GM18517 (cell line): ENCODE data around the gene OBSCN.
"Not testable (repeated sequence)": the region's sequence is repeated elsewhere in the genome, so short reads cannot be mapped to it uniquely, and the experiment has no call there.

ENCODE experiments used
- ATAC-seq: cut with Tn5 transposase; IDR thresholded peaks from one replicate; pipeline ENCODE4 v1.9.1; 2021; ENCODE audit warnings: mild to moderate bottlenecking, moderate library complexity; ENCODE audit not compliant: unreplicated experiment

Gene OBSCN

DNA sequence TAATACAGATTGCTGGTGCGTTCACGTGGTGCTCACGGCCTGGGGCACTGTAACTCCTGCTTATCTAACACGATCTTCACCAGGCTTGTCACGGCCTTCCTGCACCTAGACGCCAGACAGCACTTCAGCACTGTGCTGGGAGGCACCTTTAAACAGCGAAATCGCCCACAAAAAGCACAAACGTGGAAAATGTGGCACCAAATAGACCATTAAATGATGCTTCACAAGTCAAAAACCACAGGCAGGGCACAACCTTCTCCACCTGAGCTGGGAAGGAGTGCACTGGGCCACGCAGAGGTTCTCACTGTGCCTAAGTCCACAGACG, 22.2 kb upstream of the OBSCN start:
- no peak for ATAC-seq

- ATAC-seq = not testable (repeated sequence)
These were observed 19.6 kb upstream of the OBSCN start for GRCh38 chr1:228188249-228188648.

DNA sequence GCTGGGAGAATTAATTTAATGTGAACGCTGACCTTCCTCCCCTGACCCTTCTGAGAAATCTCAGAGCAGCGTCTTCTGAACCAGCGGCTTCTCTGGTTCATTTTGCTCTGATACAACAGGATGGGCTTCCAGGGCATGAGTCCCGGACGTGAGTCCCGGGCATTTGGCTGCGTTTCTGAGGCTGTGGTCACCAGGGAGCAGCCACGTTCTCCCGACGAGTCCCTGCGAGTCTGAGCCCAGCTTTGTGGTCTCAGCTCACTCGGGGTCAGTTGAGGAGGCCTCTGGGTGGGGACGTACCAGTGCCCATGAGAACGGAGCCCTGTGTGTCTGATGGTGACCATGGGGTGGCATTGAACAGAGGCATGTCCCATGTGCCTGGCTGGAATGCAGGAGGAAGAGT, 17.7 kb upstream of the OBSCN start:
- ATAC-seq = no peak

DNA sequence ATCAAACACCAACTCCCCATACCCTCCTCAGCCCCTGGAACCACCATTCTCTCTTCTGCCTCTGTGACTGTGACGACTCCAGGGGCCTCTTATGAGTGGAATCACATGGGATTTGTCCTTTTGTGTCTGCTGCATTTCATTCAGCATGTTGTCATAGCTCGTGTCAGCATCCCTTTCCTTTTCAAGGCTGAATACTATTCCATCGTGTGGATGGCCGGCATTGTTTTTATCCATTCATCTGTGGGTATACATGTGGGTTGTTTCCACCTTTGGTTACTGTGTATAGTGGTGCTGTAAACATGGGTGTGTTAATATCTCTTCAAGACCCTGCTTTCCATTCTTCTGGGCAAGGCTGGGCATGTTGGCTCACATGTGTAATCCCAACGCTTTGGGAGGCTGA, 17.1 kb upstream of the OBSCN start:
- ATAC-seq = no peak

- ATAC-seq = no peak
These were observed 13.4 kb upstream of the OBSCN start for GRCh38 chr1:228194436-228194835.

GRCh38 chr1:228194921-228195812, 12.7 kb upstream of the OBSCN start:
- ATAC-seq = no peak

DNA sequence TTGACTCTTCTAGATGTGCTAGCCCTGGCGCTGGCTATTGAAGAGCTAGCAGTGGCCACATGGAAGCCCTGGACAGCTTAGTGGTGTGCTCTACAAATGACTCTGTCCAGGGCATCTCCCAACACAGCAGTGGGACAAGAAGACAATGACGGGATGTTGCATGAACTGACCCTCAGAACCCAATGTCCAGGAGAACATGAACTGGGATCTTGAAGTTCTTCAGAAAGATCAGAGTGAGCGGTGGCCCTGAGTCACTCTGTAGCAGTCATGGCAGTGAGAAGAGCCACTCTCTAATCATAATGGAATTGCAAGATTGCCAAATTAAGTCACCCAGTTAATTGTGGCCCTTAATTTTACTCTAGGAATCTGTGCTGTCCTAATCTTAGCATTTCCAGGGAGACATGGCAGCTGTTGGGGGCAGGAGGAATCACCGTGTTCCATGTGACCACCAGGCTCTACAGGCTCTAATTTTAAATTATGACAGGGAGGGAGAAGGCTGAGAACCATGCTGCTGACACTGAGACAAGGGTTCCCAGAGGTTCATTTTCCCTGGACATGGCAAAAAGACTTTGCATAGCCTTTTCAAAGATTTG, 10.2 kb upstream of the OBSCN start:
- no peak for ATAC-seq

DNA sequence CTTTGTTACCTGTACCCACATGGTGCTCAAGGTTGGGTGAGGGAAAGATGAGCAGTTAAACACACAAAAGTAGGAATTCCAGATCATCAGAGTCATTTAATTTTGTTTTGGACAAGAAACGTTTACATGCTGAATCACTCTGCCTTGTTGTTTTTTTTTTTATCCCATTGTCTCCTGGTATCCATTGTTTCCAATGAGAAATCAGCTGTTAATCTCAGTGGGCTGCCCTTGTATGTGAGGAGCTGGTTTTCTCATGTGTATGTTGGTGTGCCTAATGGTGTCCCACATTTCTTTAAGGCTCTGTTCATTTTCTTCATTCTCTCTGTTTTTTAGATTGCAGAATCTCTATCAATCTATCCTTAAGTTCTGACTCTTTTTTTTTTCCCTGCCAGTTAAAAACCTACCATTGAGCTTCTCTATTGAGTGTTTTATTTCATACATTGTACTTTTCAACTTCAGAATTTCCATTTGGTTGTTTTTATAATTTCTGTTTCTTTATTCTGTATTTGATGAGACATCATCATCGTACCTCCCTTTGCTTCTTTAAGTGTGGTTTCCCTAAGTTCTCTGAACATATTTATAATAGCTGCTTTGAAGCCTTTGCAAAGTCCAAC, 8.8 kb upstream of the OBSCN start:
- ATAC-seq = no peak

- no peak for ATAC-seq
These were observed 2.9 kb upstream of the OBSCN start for GRCh38 chr1:228204958-228205357.

DNA sequence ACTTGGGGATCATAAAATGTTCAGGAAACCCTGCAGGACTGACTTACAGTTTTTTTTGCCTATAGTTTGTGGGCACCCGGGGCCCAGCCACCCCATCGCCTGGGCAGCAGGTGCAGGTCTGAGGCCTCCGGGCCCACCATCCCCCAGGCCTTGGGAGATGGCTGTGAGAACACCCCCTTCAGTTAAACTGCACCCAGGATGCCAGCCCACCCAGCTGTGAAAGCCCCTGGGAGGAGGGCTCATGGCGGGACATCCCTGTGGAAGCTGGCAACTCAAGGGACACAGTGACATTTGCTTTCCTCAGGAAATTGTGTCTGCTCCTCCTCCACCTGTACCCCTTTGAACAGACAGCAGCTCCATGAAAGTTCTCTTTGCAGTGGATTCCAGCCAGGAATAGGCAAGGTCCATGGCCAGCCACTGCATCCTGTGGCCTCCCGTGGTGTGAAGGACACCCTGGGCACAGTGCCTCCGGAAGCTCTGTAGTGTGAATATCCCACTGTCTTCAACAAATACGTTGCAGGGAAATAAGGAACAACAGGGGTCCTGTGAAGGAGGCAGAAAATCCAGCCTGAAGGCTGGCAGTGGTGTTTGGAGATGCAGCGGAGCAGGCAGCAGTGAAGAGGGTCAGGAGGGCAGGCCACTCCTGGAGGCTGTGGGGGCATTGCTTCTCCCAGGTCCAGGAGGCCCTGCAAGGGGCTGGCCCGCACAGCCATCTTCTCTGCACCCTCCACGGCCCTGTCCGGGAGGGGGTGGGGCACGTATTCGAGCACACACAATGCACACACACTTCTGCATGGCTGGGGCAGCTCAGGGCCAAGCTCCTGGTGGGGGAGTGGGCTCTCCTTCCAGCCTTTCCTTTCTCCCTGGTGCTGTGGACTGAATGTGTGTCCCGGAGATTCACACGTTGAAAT, 2.1 kb upstream of the OBSCN start:
- no peak for ATAC-seq

- ATAC-seq = no peak
These were observed 1.1 kb upstream of the OBSCN start for GRCh38 chr1:228206582-228207351.

DNA sequence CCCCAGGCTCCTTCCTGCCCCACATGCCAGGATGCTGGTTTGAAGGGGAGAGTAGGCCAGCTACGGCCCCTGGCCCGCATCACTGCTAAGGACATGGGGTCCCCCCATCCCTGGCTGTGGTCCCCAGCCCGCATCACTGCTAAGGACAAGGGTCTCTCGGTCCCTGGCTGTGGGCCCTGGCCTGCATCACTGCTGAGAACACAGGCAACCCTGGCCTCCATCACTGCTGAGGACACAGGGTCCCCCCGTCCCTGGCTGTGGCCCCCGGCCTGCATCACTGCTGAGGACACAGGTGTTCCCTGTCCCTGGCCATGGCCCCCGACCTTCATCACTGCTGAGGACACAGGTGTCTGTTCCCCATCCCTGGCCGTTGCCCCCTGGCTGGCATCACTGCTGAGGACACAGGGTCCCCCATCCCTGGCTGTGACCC, 448 bp upstream of the OBSCN start:
- ATAC-seq = no peak

- no peak for ATAC-seq
These were observed 1.1 kb downstream of the OBSCN start for GRCh38 chr1:228208831-228209551.

DNA sequence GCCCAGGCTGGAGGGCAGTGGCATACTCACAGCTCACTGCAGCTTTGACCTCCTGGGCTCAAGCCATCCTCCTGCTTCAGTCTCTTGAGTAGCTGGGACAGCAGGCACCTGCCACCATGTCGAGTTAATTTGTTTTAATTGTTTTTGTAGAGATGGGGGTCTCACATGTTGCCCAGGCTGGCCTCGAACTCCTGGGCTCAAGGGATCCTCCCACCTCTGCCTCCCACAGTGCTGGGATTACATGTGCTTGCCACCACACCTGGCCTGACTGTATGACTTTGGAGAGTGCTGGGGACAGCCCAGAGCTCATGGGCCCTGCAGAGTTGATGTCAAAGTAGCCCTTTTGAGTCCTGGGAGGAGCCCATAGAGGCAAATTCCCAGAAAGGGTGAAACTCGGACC, 1.8 kb downstream of the OBSCN start:
- no peak for ATAC-seq

GRCh38 chr1:228210076-228210651, 2.3 kb downstream of the OBSCN start:
- no peak for ATAC-seq

DNA sequence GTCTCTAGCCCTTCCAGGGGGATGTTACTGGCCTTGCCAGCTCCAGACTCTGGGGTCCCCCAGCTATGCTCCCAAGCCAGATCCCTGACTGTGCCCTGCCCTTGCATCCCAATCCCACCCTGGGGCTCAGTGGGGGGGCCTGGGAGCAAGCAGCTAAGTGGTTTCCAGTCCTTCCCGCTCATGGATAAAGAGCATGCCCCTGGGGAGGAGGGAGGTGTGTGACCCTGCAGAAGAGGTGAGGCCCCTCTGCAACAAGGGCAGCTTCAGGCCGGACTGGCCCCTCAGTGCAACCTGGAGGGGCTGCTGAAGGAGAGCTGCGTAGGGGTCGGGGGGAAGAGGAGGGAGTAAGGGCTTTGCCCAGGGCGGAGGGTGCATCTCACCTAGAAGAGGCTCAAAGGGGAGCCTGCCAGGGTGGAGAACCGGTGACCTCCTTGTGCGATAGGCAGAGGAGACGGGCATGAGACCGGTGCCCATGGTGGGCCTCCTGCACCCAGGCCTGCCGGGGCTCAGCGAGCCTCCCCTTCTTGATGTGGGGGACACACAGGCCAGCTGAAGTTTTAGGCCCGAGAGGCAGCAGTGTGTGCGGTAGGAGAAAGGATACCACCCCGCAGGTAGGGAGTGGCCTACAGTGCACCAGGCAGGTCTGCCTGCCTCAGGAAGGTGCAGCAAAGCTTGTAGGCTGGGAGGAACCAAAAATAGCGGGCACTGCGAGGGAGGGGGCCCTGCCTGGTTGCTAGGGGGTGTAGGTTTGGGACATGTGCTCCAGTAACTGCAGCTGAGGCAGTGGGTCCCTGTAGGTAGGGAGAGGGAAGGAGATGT, 3.1 kb downstream of the OBSCN start:
- ATAC-seq = no peak

GRCh38 chr1:228211531-228212414, 3.9 kb downstream of the OBSCN start:
- no peak for ATAC-seq
